ENCODE results near the gene MAML2. TPM values are rescaled to one million over a fixed set of nuclear protein-coding genes. Genes with fewer than 3 reads are reported as not detected.

Gene MAML2
- total and polyA plus RNA-seq, 2 experiments from 2014 or later: 4.7 to 15.3 TPM

DNA sequence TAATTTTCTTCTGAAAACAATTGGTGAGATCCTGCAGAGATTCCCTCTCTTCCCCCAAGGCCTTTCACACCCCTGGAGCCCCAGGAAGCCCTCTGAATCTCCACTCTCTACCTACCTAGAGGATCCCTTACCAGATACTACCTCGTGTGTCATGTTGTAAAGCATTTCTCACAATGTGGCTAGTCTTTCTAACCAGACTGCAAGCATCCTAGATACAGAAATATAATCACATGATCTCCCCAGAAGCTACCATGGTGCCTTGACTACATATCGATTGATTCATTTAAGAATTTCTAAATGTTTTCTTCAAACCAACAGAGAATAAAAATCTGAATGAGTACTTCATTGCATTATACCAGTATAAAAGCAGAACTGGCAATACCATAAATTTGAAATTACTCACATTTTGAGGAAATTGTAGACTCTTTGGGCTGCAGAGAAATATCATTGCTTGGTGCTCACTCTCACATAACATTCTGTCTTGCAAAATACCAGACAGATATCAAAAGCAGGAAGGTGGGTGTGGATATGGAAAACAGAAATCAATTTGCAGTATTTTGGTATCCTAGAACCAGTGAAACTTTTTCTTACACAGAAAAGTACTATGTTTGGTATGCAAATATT is 113.5 kb downstream of the MAML2 start:
- 74% methylated on average over 2 of the region's 2 CpGs for WGBS (ENCODE audit: low lambda C conversion rate, missing lambda C conversion rate)
- H3K9me2 ChIP-seq (replicated peaks; ENCODE audit: insufficient read depth): no peaks in the 10 kb centered on the region
- H3K4me1 ChIP-seq (ENCODE audit: insufficient read depth): peaks cover 4% of the 10 kb centered on the region
- TF ChIP-seq EZH2phosphoT487 (IDR thresholded peaks at IDR 0.05; ENCODE audit: low read depth, severe bottlenecking, unreplicated experiment) (no peak), EZH2 (IDR thresholded peaks at IDR 0.05; ENCODE audit: borderline replicate concordance) (no peak)
- TF ChIP-seq, protein P1, sequence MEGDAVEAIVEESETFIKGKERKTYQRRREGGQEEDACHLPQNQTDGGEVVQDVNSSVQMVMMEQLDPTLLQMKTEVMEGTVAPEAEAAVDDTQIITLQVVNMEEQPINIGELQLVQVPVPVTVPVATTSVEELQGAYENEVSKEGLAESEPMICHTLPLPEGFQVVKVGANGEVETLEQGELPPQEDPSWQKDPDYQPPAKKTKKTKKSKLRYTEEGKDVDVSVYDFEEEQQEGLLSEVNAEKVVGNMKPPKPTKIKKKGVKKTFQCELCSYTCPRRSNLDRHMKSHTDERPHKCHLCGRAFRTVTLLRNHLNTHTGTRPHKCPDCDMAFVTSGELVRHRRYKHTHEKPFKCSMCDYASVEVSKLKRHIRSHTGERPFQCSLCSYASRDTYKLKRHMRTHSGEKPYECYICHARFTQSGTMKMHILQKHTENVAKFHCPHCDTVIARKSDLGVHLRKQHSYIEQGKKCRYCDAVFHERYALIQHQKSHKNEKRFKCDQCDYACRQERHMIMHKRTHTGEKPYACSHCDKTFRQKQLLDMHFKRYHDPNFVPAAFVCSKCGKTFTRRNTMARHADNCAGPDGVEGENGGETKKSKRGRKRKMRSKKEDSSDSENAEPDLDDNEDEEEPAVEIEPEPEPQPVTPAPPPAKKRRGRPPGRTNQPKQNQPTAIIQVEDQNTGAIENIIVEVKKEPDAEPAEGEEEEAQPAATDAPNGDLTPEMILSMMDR (IDR thresholded peaks at IDR 0.05; ENCODE audit: poor library complexity): no peak
- DNase-seq (ENCODE audit: low spot score): no peak
- H3K9me3 ChIP-seq (ENCODE audit: low read depth): no peaks in the 10 kb centered on the region
- peaks cover 71% of the 10 kb centered on the region for H3K79me2 ChIP-seq
- H3K27ac ChIP-seq: peak overlapping the region; percentile 89
- no peak overlapping the region for H3K4me2 ChIP-seq
- H3K4me3 ChIP-seq: no peak overlapping the region
- no peak overlapping the region for H2AFZ ChIP-seq
- H3K27me3 ChIP-seq: no peaks in the 10 kb centered on the region
- no peaks in the 10 kb centered on the region for H3K36me3 ChIP-seq (replicated peaks; ENCODE audit: insufficient read depth, low read depth)
- no peaks in the 10 kb centered on the region for H4K20me1 ChIP-seq (ENCODE audit: insufficient read depth, poor library complexity, severe bottlenecking)

DNA sequence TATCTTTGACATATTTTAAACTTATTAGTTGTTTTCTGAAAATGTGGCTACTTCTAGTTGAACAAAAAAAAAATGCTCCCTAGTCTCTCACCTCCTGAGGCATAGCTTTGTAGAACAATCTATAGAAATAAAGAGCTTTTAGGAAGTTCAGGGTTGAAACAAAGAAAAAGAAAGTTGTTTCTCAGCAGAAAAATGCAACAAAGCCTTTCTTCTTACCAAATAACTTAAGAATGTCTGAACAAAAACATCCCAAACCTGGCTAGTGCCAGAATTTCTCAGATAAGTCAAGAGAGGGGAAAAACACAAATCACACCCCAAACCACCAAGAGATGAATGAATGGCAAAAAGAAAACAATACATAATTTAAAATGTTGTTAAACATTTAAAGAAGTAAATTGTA is 114.1 kb downstream of the MAML2 start:
- H4K20me1 ChIP-seq (ENCODE audit: insufficient read depth, poor library complexity, severe bottlenecking): no peaks in the 10 kb centered on the region
- H3K4me1 ChIP-seq (ENCODE audit: insufficient read depth): peaks cover 4% of the 10 kb centered on the region
- no peak overlapping the region for H2AFZ ChIP-seq
- H3K4me2 ChIP-seq: no peak overlapping the region
- no peak for DNase-seq (ENCODE audit: low spot score)
- H3K79me2 ChIP-seq: peaks cover 73% of the 10 kb centered on the region
- no peaks in the 10 kb centered on the region for H3K9me2 ChIP-seq (replicated peaks; ENCODE audit: insufficient read depth)
- no peaks in the 10 kb centered on the region for H3K27me3 ChIP-seq
- TF ChIP-seq, protein P1 (IDR thresholded peaks at IDR 0.05; ENCODE audit: poor library complexity): no peak
- no peak for TF ChIP-seq EZH2phosphoT487 (IDR thresholded peaks at IDR 0.05; ENCODE audit: low read depth, severe bottlenecking, unreplicated experiment)
- TF ChIP-seq EZH2 (IDR thresholded peaks at IDR 0.05; ENCODE audit: borderline replicate concordance): no peak
- H3K9me3 ChIP-seq (ENCODE audit: low read depth): no peaks in the 10 kb centered on the region
- H3K36me3 ChIP-seq (replicated peaks; ENCODE audit: insufficient read depth, low read depth): no peaks in the 10 kb centered on the region
- H3K27ac ChIP-seq: peak overlapping the region; percentile 89
- no peak overlapping the region for H3K4me3 ChIP-seq

DNA sequence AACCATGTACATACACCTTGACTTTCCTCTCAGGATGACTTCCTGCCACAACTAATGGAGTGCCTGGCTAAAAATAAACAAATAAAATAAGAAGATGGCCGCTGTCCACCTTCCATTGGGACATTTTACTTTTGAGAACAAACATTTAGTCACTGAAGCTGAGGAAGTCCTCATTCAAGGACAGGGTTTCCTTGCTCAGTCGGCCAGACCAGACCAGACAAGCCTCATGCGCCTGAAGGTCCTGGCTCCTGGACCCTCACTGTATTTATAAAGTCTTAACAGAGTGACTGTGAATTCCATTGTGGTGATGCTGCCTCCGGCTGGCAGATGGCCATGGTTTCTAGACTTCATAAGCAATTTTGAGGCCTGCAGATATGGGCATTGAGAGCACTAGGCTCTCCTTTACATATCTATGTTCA is 114.5 kb downstream of the MAML2 start:
- peak; percentile 66 for DNase-seq (ENCODE audit: low spot score)
- Histone ChIP-seq H3K79me2 (peaks cover 73% of the 10 kb centered on the region), H3K4me2 (peak overlapping the region; percentile 9)

More for the DNA sequence above, 114.5 kb downstream of the MAML2 start:
- H3K4me1 ChIP-seq (ENCODE audit: insufficient read depth): peaks cover 4% of the 10 kb centered on the region
- TF ChIP-seq, protein P1 (IDR thresholded peaks at IDR 0.05; ENCODE audit: poor library complexity): no peak
- TF ChIP-seq EZH2 (IDR thresholded peaks at IDR 0.05; ENCODE audit: borderline replicate concordance) (no peak), EZH2phosphoT487 (IDR thresholded peaks at IDR 0.05; ENCODE audit: low read depth, severe bottlenecking, unreplicated experiment) (no peak)
- 64% methylated on average over 4 of the region's 4 CpGs for WGBS (ENCODE audit: low lambda C conversion rate, missing lambda C conversion rate)
- no peaks in the 10 kb centered on the region for H4K20me1 ChIP-seq (ENCODE audit: insufficient read depth, poor library complexity, severe bottlenecking)
- H2AFZ ChIP-seq: no peak overlapping the region
- H3K36me3 ChIP-seq (replicated peaks; ENCODE audit: insufficient read depth, low read depth): no peaks in the 10 kb centered on the region
- H3K27me3 ChIP-seq: no peaks in the 10 kb centered on the region
- H3K27ac ChIP-seq: peak overlapping the region; percentile 89
- no peak overlapping the region for H3K4me3 ChIP-seq
- no peaks in the 10 kb centered on the region for H3K9me3 ChIP-seq (ENCODE audit: low read depth)
- no peaks in the 10 kb centered on the region for H3K9me2 ChIP-seq (replicated peaks; ENCODE audit: insufficient read depth)

Measured in hepatocyte (in vitro differentiated cells).